Fibroblast of skin of right quadriceps (primary cell): ENCODE measurements around the gene PHF21B.

Source experiments
- DNase-seq: peaks from one replicate; pipeline ENCODE4 v3.0.0-alpha.2; 2013

PHF21B gene

DNA sequence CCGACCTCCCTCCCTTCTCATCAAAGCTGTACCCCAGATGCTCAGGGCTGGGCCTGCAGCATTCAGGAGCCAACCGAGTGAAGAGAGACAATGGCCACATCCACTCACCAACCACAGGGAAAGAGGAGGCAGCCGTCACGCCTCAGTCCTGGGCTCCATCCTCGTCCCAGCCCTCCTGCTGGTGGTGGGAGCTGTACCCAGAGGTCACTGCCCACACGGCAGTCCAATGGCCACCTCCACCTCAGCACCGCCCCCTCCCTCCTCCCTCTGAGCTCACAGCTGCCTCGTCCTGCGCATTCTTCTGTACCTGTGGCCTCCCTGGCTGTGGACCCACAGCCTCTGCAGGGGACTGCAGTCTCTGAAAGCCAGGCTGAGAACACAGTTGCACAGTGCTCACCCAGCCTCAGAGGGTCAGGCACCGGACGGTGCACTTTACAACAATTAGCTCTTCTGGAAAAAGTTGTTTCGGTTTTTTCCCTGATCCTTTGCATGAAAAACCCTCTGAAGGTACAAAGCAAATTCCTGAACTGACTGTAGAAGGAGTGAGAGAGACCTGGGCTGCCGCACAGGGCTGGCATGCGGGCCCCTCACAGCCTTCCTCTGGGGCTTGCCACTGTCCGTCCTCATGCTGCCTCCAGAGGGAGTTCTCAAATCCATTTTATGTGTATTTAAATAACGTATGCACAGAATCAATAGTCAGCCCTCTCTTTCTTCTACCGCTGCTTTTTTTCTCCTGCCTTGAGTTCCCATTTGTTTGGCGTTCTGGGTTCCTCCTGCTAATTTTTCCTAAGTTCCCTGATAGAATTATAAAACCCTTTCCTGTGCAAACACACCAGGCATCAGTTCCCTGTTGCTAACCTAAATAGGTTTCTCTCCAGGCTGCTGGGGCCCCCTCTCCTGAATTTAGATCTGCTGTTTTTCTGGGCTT is 52.7 kb downstream of the PHF21B start:
- DNase-seq, result no peak

DNA sequence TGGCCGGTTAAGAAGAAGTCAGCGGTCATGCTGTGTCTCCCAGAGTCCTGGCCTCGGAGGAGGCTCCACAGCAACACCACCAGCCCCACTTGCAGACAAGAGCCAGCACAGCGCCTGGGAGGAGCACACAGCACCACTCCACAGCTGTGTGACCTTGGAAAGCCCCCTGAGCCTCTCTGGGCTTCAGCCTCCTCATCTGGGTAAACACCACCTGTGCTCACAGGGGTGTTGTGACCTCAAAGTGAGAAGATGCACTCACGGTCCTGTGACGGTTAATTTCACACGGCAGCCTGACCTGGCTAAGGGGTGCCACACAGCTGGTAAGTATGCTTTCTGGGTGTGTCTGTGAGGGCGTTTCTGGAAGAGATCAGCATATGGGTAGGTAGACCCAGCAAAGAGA is 54.7 kb downstream of the PHF21B start:
- no peak for DNase-seq

DNA sequence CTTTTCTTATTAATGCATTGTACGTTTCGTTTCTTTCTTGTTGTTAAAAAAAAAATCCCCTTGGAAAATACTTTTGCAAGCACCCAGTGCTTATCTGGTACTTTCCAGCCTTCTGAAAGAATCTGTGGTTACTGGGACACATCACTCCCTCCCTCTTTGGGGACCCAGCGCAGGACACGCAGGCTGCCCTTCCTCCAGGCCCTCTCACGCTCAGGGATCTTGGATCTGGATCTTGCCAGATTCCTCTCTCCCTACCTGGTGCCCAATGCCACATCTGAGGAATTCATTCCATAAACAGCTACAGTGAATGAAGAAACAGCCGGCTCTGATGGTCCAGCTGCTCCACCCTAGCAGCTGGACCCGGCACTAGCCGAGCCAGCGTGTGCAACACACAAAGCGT is 55.7 kb downstream of the PHF21B start:
- DNase-seq, result no peak

DNA sequence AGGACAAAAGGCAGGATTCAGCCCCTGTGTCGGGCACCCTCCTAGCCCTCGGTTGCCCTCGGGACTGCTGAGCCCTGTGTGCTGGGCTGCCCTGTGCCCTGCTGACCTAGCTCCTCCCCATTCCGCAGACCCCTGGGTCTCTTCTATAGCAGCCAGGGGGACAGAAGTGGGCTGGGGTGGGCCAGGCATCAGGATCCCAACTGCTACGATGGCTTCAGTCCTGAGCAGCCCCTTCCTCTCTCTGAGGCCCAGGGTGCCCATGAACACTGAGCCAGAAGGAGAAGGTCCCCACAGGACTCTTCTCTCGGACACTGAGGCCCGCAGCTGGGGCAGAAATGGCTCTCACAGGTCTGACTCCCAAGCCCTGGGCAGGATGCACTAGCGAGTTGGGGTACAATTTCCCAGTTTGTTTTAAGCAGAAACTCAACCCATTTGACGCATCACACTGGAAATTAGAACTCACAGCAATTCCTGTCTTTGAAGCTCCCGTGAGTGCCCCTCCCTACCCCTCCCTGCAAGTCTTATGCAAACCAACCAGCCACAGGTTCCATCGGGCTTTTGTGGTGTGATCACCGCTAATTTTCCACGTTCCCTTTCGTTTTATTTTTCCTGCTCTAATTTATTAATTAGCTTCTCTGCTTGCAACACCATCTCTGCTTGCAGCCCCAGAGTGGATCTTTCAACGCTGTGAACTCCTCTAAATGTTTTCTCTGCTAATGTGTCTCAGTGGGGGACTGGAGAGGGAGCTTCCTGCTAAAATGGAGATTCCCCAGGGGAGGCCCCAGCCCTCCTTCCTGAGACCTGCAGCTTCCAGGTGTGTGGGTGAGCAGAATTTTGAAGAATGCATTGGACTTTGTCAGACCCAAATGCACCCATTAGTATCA is 56.7 kb downstream of the PHF21B start:
- no peak for DNase-seq

DNA sequence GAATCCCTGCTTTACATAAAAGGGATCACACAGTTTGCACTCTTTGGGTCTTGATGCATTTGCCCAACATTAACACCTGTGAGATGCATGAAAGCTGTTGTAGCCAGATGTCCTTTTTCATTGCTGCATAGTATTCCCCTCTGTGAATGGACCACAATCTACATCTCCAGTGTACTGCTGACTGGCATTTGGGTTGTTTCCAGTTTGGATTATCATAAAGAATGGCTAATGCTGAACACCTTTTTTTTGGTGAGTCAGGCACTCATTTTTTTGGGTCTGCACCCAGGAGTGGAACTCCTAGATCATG is 58.3 kb downstream of the PHF21B start:
- DNase-seq, result no peak

DNA sequence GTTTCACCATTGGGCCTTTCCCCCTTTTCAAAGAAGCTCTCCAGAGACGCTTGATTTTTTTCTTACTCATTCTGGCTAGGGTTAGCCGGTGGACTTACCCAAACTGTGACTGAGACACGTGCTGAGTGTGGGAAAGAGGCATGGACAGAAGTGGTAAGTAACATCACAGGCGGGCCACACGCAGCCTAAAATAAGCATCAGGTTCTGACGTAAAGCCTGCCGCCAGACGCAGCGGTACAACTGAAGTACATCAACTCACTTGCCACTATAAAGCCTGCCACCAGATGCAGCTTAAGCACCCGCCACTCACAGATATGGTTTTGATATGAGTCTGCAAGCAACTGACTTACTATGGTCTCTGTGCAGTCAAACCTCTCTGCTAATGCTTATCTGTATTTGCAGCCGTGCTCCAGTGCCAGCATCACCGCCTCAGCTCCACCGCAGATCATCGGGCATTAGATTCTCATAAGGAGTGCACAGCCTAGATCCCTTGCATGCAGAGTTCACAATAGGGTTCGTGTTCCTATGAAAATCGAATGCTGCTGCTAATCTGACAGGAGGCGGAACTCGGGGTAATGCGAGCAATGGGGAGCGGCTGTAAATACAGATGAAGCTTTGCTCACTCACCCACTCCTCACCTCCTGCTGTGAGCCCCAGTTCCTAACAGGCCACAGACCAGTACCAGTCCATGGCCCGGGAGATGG is 58.8 kb downstream of the PHF21B start:
- DNase-seq, result no peak

DNA sequence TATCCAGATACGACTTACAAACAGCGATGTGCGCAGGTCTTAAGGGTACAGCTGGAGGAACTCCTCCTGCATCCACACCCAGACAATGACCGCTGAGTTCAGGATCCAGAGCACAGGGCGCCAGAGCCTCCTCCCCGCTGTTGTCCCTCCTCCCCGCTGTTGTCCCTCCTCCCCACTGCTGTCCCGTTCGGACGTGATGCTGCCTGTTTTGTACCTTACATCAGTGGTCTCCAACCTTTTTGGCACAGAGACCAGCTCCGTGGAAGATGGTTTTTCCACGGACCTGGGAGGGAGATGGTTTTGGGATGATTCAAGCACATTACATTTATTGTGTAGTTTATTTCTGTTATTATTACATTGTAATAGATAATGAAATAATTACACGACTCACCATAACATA is 62.0 kb downstream of the PHF21B start:
- no peak for DNase-seq

DNA sequence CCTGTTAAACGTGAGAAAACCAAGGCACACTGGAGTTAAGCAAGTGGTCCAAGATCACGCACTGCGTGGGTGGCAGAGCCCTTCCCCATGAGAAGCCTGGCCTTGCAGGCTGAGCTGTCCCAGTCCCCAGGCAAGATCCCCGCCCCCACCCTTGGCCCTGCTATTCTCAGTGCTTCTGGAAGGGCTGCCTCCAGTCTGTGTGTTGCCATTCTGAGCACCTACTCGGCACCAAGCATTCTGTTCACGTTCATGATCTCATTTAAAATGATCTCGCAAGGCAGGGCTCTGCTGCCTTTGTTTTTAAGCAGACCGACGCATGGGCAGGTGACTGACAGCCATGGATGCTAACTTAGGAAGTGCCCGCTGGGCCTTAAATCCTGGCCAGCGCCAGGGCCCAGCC is 62.8 kb downstream of the PHF21B start:
- no peak for DNase-seq

DNA sequence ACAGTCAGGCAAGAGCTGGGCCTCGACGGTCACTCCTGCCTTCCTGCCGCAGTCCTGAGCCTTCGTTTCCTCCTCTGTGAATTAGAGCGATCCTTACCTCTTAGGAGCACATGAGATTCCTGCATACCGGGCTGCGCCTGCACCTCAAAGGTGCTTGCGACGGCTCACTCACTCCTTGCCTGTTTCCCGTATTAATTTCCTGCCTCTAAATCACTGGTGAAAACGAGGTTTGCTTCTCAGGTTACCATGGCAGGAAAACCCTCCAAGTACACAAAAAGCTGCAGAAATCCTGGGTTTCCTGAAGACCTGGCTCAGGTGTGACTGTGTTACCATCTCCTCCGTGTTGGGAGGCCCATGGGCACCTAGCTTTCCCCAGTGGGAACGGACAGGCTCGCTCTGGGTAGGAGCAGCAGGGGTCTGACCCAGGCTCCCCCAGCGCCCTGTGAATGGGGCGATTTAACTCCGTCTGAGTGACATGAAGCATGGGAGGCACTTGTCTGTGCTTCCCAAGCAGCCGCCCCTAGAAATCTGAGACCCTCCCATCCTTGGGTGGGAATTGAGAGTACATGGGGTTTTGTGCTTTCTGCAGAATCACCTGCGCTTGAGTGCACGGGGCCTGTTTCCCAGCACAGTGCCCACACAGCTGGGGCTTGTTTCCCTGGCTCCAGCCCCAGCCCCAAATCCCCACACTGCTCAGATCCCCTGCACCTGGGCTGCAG is 64.8 kb downstream of the PHF21B start:
- DNase-seq, result no peak

DNA sequence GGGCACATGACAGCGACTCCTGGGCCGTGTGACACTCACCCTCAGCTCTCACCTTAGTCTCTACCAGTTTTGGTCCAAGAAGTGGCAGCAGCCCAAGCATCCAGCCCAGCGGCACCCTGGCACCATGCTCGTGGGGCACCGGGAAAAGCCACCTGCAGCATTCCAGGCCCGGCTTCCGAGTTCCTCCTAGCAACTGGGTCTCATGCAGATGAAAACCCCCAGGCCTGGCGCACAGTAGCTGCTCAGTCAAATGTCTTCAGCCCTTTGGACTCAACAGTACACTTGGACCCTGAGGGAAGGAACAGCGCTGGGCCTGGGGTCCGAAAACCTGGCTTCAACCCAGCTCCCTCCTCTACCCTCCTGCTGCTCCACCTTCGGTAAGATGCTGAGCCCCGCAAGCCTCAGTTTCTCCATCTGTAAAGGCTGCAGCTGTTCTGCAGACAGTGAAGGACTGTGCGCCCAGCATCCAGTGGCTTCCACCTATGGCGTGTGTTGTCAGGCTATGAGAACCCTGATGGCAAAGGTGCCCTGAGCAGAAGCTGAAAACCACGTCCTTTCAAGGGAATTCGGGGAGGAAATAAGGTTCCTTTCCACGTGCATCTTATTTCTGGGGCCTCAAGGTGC is 66.0 kb downstream of the PHF21B start:
- no peak for DNase-seq

DNA sequence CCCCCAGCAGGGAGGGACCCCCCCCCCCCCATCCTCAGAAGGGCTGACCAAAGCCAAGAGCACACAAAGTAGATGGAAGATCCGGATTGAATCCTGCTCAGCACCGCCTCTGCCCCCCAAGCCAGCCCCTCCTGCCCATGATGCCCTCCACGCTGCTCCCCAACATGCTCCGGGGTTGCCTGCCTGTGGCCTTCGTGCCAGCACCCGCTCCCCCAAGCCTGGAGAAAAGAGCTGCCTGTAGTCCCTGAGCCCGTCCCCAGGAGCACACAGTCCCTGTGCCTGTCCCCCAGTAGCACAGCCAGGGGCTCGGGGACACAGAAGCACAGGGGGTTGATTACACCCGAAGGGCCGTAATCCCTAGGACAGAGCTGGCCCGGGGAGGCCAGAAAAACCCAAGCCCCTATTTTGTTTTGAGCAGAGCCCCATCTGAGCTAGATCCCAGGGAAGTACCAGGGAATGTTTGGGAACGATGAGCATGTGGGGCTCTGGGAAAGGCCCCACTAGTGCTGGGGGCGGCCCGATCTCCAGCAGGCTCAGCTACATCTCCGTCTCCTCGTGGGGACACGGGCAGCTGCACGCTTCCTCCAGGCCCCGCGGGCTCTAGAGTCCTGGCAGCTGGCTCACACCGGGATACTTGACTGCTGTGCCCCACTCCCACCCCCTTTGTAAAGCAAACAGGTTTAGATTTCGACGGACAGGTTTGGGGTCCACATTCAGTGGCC is 66.7 kb downstream of the PHF21B start:
- DNase-seq, result no peak

DNA sequence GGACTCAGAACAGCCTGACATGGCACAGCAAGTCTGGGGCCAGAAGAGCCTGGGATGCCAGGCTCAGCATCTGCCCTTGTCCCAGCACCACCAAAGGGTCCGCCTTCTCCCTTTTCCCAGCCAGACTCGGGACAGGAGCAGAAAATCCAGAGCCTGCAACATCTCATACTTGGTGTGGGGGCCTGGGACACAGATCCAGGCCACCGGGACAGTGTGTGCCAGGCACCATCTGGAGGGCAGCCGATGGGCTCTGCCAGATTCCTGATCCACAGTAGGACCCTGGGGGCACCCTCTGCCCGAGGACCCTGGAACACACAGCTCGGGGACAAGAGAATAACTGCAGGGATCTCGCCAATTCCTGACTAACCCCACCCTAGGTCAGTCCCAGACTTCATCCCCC is 67.7 kb downstream of the PHF21B start:
- DNase-seq, result no peak

DNA sequence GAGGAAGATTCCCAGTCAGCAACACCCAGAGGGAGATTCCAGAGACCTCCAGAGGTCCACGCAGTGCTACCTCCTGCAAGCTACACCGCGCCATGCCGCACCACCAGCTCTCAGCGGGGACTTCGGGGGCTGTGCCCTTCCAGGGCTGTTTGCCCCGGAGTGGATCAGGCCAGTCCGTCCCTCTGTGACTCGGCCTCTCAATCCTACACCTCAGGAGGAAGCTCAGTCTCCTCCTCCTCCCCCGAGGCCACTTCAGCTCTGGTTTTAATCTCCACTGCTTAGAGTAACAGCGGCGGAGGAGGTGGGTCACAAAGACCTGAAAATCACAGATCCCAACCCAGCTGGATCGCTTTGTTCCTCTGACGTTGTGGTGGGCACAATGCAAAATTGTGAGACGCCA is 68.6 kb downstream of the PHF21B start:
- DNase-seq, result no peak

DNA sequence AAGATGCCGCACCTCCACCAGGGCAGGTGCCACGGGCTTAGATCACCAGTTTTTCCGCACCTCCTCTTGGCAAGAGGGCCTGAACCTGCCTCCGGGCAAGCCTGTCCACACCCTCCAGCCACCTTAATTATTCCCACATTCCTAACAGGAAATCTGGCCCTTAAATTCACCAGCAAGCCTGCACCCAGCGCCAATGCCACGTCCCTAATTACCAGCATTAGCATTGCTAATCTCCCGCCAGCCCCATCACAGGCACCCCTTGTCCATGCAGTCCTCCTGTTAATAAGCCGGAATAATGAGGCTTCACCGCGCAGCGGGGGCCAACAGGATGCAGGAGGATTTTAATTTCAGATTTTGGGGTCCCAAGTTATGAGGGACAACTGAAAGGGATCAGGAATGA is 69.7 kb downstream of the PHF21B start:
- no peak for DNase-seq

DNA sequence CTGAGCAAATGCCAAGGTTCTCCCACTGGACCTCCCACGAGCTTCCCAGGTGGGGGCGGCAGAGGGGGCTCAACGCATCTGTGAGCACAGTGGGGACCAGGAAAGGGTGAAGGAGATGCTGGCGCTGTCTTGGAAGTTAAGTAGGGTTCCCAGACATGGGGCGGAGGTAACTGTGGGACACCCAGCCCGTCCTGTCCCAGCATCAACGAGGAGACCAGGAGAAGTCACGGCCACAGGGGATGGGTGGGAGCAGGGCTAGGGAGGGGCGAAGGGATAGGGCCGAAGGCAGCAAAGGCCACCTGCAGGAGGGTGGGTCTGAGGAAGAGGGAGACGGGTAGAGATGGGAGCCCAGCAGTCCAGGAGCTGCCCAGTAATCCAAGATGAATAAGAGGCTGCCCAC is 70.4 kb downstream of the PHF21B start:
- DNase-seq, result no peak

DNA sequence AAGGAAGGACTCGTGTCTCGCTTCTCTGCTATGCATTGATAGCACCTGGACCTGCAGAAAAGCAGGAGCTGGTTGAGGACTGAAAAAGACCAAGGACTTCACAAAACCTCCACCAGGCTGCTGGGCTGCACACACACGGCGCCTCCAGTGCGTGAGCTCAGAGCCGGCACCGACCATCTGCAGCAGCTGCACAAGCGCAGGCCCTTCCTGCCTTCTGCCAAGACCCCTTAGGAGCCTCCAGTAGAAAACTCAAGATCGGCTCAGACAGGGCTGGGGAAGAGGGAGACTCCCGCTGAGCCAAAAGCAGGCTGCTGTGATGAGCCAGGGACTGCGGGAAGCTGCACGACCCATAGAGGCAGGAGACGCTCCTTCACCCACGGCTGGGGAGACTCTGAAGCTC is 70.9 kb downstream of the PHF21B start:
- DNase-seq, result no peak

DNA sequence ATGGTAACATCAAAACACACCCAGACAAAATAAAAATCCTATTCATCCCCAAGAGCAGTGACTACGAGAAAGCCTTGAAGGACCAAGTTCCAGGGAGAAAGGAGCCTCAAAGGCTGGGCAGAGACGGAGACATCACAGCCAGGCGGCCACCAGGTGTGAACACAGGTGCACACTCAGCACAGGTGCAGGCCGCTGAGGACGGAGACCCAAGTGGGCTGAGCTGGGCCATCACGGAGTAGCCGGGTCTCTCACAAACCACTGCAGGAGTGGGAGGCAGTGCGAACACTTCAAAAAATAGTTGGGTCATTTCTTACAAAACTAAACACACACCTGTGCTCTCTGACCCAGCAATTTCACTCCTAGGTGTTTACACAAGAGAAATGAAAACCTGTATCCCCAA is 72.6 kb downstream of the PHF21B start:
- DNase-seq, result no peak

DNA sequence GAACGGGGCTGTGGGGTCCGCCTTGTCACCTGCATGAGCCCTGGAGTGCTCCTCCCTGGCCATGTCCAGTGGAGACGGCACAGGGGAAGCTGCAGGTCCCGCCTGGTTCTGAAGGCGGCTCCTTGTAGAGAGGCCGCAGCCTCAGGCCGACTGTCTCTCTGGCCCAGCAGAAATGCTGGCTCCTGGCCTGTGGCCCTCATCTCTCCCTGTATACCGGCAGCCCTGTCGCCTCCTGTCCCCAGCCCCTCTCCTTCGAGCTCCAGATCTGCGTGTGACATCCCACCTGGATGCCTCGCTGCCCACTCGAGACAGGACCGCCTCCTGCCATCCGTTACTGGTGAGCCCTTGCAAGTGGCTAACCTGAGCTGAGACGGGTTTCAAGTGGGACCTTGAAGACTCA is 73.6 kb downstream of the PHF21B start:
- DNase-seq, result no peak

DNA sequence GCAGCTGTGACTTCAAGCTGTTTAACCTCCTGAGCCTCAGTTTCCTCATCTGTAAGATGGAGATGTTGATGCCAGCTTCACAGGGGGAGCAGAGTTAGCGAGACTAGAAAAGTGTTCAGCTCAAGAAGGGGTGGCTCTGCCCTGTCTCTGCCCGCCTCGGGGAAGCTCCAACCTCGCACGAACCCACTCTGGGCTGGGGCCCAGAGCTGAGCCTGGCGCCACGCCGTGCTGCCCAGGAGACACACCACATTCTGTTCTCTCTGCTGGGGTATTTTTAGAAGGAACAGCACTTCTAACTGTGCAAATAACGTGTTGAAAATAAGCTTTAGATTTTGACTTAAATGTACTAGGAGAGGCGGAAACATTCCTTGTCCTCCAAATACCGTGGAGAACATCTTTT is 74.1 kb downstream of the PHF21B start:
- no peak for DNase-seq

DNA sequence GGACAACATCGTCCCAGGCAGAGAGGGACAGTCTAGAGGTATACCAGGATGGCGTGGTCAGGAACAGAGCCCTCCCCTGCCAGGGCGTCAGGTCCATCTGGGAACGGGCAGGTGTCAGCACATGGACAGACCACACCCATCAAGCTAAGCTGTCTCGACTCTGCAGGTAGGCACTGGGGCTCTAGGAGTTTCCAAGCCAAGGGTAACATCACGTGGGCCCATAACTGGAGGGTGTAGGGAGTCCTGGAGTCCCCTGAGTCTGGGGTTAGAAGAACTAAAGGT is 75.4 kb downstream of the PHF21B start:
- no peak for DNase-seq

DNA sequence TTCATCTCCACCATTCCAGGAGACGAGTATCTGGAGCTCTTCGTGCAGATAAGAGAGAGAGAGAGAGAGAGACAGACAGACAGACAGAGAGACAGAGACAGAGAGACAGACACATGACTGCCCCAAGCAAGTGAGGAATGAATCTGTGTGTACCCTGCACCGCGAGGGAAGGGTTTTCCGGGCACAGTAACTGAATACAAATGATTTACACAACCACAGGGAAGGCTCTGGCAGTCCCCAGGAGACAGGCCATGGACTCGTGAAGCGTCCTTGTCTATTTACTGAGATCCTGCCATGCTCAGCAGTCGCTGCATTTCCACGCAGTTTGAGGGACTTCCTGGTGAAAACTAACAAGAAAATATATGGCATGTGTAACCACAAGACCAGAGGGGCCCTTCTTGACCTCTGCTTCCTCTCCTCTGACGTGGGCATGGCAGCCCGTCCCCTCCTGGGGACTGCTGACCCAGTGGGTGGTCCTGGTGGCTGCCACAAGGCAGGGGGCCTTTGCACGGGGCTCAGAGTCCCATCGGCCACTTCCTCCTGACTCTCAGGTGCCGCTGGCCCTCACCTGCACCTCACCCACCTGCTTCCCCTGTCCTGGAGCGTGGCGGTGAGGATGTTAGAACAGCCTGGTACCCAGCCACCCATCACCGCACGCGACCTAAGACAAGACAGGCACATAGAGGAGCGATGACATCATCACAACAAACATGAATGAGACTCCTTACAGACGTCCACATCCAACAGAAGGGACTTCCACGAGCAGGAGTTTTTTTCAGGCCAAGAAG is 75.9 kb downstream of the PHF21B start:
- no peak for DNase-seq
